Measurements from ENCODE around the gene GATAD2A.

- no peak for TF ChIP-seq CTCF (IDR thresholded peaks at IDR 0.05)
- no peak for TF ChIP-seq POLR2A (IDR thresholded peaks at IDR 0.05)
Measured at GRCh38 chr19:19540064-19540714, 134.7 kb downstream of the GATAD2A start.

Data from prostate gland (tissue), 2 donors.